Activated naive CD4-positive, alpha-beta T cell treated with anti-CD3 and anti-CD28 coated beads, Interleukin-2, amount 10 ng/mL, durations not matched to agents 7 days and 5 days (primary cell): Measurements from ENCODE around the gene CFAP206.

ENCODE experiments used
- CTCF ChIA-PET: fragments of 350-600 bp; sonication (Branson Sonifier 250); formaldehyde crosslinking; loops from one replicate; lab custom pipeline; 2021; ENCODE audit warnings: antibody characterized with exemption; lab: Charles Lee
- DNase-seq: peaks from one replicate; pipeline ENCODE4 v3.0.0-alpha.2; 2020
- H3K27ac Mint-ChIP-seq: one replicate; pipeline ENCODE4 v1.8.0; 2021; ENCODE audit warnings: mild to moderate bottlenecking, moderate library complexity, mixed read lengths
- H3K27me3 Mint-ChIP-seq: one replicate; pipeline ENCODE4 v1.8.0; 2021; ENCODE audit warnings: mild to moderate bottlenecking, mixed read lengths
- H3K36me3 Mint-ChIP-seq: one replicate; pipeline ENCODE4 v1.8.0; 2021; ENCODE audit warnings: mixed read lengths
- H3K4me1 Mint-ChIP-seq: one replicate; pipeline ENCODE4 v1.8.0; 2021; ENCODE audit warnings: mixed read lengths
- H3K4me3 Mint-ChIP-seq: one replicate; pipeline ENCODE4 v1.8.0; 2021; ENCODE audit warnings: mild to moderate bottlenecking, moderate library complexity, mixed read lengths
- H3K9me3 Mint-ChIP-seq: one replicate; pipeline ENCODE4 v1.8.0; 2021; ENCODE audit warnings: mixed read lengths

CFAP206 gene

GRCh38 chr6:87395431-87395830 lies 12.3 kb upstream of the CFAP206 start:
- no peak for DNase-seq
- H3K9me3 Mint-ChIP-seq, result no peaks in the 10 kb centered on the region
- H3K27me3 Mint-ChIP-seq, result no peaks in the 10 kb centered on the region
- CTCF ChIA-PET, result no interaction called here
- no peak overlapping the region for H3K27ac Mint-ChIP-seq
- H3K4me3 Mint-ChIP-seq, result no peak overlapping the region
- no peaks in the 10 kb centered on the region for H3K36me3 Mint-ChIP-seq
- H3K4me1 Mint-ChIP-seq, result no peaks in the 10 kb centered on the region

DNA sequence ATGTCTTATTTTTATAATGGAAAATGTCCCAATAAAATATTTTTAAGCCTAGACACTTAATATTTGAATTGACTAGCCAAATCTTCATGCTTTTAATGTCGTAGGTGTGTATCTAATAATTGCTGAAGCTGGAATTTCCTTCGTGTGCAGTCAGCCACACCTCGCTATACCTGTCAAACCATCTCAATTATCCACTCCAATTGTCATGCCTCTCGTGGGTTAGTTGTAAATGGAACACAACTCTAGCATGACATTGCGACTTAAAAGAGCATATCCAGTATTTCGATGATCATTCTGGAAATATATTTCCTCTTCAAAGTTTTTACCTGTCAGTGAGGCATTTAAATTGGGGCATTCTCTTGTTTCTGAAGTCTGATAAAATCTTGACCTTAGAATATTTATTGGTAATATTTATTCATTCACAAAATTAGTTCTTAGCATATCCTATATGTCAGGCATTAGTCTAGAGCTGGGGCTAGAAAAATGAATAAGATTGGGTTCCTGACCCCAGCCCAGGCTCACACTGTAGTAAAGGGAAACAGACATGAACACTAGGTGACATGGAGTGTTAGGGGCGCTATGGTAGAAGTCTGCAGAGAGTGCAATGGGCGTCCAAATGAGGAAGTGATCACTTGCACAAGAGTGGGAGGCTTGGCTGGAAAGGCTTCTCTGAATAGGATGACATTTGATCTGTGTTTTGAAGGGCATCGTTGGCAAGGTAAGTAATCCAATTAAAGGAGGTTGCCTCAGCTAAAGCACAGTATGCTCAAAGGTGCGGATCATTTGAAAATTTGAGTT lies 11.0 kb upstream of the CFAP206 start:
- Mint-ChIP-seq H3K27me3 (no peaks in the 10 kb centered on the region), H3K27ac (no peak overlapping the region), H3K4me3 (no peak overlapping the region), H3K9me3 (no peaks in the 10 kb centered on the region), H3K4me1 (no peaks in the 10 kb centered on the region), H3K36me3 (no peaks in the 10 kb centered on the region)
- DNase-seq, result no peak
- CTCF ChIA-PET, result no interaction called here

DNA sequence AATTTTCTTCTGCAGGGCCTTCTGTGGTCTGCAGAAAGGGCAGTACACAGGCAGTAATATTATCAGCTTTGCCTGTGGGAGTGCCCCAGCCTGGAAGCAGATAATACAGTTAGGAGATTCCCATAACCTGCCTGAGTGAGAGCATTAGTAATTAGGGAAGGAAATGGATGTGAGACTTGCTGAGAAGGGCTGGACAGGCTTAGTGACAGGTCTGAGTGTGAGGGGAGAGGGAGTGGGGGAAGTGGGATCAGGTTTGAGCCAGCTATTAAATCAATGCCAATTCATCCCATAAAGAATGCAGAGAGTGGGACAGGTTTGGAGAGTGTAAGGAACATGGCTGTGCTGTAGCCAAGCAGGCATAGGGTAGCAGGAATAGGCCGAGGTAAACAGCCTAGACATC lies 10.1 kb upstream of the CFAP206 start:
- Mint-ChIP-seq H3K27ac (no peak overlapping the region), H3K27me3 (no peaks in the 10 kb centered on the region), H3K9me3 (no peaks in the 10 kb centered on the region), H3K4me1 (no peaks in the 10 kb centered on the region), H3K36me3 (no peaks in the 10 kb centered on the region), H3K4me3 (no peak overlapping the region)
- CTCF ChIA-PET, result no interaction called here
- DNase-seq, result no peak

DNA sequence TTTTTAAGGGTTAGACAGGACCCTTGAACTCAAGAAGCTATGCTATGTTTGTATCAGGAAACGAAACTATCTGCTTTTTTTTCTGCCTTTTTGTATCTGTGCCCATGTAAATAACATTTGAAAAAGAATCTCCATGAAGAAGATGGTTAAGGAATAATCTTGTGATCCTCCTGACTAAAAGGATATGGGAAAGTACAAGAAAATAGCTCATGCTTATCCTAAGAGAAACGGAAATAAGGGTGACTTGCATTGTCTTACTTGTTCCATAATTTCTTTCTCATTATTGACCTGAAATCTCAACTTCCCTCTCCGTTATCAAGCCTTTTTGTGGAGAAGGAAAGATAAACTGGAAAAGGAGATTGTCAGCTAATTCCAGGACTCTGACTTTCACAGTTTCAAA lies 5.9 kb upstream of the CFAP206 start:
- Mint-ChIP-seq H3K4me3 (no peak overlapping the region), H3K4me1 (no peaks in the 10 kb centered on the region), H3K27me3 (no peaks in the 10 kb centered on the region), H3K27ac (no peak overlapping the region), H3K36me3 (no peaks in the 10 kb centered on the region), H3K9me3 (no peaks in the 10 kb centered on the region)
- CTCF ChIA-PET, result interaction anchor here (1.6 kb wide), 1 partner anchor 9 kb away, joined by 6 read pairs; no protein-coding TSS in a partner anchor
- DNase-seq, result no peak

- no peak for DNase-seq
- Mint-ChIP-seq H3K4me3 (peak overlapping the region; percentile 76), H3K27ac (no peak overlapping the region), H3K9me3 (no peaks in the 10 kb centered on the region), H3K4me1 (peaks cover 11% of the 10 kb centered on the region), H3K27me3 (peaks cover 19% of the 10 kb centered on the region), H3K36me3 (no peaks in the 10 kb centered on the region)
- CTCF ChIA-PET, result interaction anchor here (1.4 to 1.7 kb wide), 2 partner anchors 8 to 14 kb away, joined by 4 to 7 read pairs; no protein-coding TSS in a partner anchor
Measured at GRCh38 chr6:87407561-87407900, 241 bp upstream of the CFAP206 start.

- CTCF ChIA-PET, result interaction anchor here (1.2 to 1.7 kb wide), 3 partner anchors 10 to 269 kb away, joined by 4 to 7 read pairs (median 5); no protein-coding TSS in a partner anchor
- Mint-ChIP-seq H3K4me1 (peaks cover 11% of the 10 kb centered on the region), H3K27ac (peak overlapping the region; percentile 75), H3K36me3 (no peaks in the 10 kb centered on the region), H3K4me3 (peak overlapping the region; percentile 76), H3K27me3 (peaks cover 19% of the 10 kb centered on the region), H3K9me3 (no peaks in the 10 kb centered on the region)
- no peak for DNase-seq
Measured at GRCh38 chr6:87408721-87409155, 966 bp downstream of the CFAP206 start.

- Mint-ChIP-seq H3K27ac (no peak overlapping the region), H3K27me3 (peaks cover 3% of the 10 kb centered on the region), H3K9me3 (no peaks in the 10 kb centered on the region), H3K4me1 (no peaks in the 10 kb centered on the region), H3K36me3 (no peaks in the 10 kb centered on the region), H3K4me3 (no peak overlapping the region)
- DNase-seq, result no peak
- CTCF ChIA-PET, result no interaction called here
Measured at GRCh38 chr6:87419266-87419665, 11.5 kb downstream of the CFAP206 start.

DNA sequence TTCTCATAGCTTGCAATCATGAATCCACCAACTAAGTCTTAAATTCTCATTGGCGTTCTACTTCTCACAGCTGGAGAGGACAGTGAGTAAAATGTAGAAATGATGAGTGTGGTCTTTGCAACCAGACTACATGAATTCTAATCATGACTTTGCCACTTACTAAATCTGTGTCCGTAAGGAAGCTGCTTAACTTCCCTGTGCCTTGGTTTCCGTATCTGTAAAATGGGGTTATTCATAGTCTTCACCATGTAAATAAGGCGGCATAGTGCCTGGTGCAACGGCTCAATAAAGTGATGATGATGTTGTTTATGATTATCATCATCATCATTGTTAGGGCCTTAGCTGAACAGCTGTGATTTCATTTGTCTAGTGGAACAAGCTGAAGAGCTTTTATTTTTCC lies 12.6 kb downstream of the CFAP206 start:
- Mint-ChIP-seq H3K4me1 (no peaks in the 10 kb centered on the region), H3K27me3 (peaks cover 3% of the 10 kb centered on the region), H3K9me3 (no peaks in the 10 kb centered on the region), H3K36me3 (no peaks in the 10 kb centered on the region), H3K27ac (no peak overlapping the region), H3K4me3 (no peak overlapping the region)
- no peak for DNase-seq
- CTCF ChIA-PET, result interaction anchor here (0.8 to 1.1 kb wide), 2 partner anchors 27 to 354 kb away, joined by 3 read pairs; no protein-coding TSS in a partner anchor

GRCh38 chr6:87421576-87421975 lies 13.8 kb downstream of the CFAP206 start:
- no peaks in the 10 kb centered on the region for H3K4me1 Mint-ChIP-seq
- no peak overlapping the region for H3K4me3 Mint-ChIP-seq
- CTCF ChIA-PET, result no interaction called here
- H3K27me3 Mint-ChIP-seq, result no peaks in the 10 kb centered on the region
- no peak for DNase-seq
- H3K9me3 Mint-ChIP-seq, result no peaks in the 10 kb centered on the region
- no peak overlapping the region for H3K27ac Mint-ChIP-seq
- H3K36me3 Mint-ChIP-seq, result no peaks in the 10 kb centered on the region

- CTCF ChIA-PET, result no interaction called here
Measured at GRCh38 chr6:87426789-87427188, 19.0 kb downstream of the CFAP206 start.

GRCh38 chr6:87430499-87430898 lies 22.7 kb downstream of the CFAP206 start:
- CTCF ChIA-PET, result no interaction called here
- H3K9me3 Mint-ChIP-seq, result no peaks in the 10 kb centered on the region
- no peak for DNase-seq
- H3K27ac Mint-ChIP-seq, result no peak overlapping the region
- H3K36me3 Mint-ChIP-seq, result no peaks in the 10 kb centered on the region
- H3K4me3 Mint-ChIP-seq, result no peak overlapping the region
- H3K27me3 Mint-ChIP-seq, result peaks cover 9% of the 10 kb centered on the region
- no peaks in the 10 kb centered on the region for H3K4me1 Mint-ChIP-seq

More at GRCh38 chr6:87426789-87427188, 19.0 kb downstream of the CFAP206 start:
- H3K27ac Mint-ChIP-seq, result no peak overlapping the region
- no peak overlapping the region for H3K4me3 Mint-ChIP-seq
- no peaks in the 10 kb centered on the region for H3K36me3 Mint-ChIP-seq
- H3K4me1 Mint-ChIP-seq, result no peaks in the 10 kb centered on the region
- H3K27me3 Mint-ChIP-seq, result peaks cover 9% of the 10 kb centered on the region
- DNase-seq, result no peak
- H3K9me3 Mint-ChIP-seq, result no peaks in the 10 kb centered on the region

- Mint-ChIP-seq H3K9me3 (no peaks in the 10 kb centered on the region), H3K4me1 (no peaks in the 10 kb centered on the region), H3K27ac (no peak overlapping the region), H3K36me3 (no peaks in the 10 kb centered on the region), H3K4me3 (no peak overlapping the region), H3K27me3 (peaks cover 9% of the 10 kb centered on the region)
- CTCF ChIA-PET, result no interaction called here
- DNase-seq, result no peak
Measured at GRCh38 chr6:87431263-87431662, 23.5 kb downstream of the CFAP206 start.

DNA sequence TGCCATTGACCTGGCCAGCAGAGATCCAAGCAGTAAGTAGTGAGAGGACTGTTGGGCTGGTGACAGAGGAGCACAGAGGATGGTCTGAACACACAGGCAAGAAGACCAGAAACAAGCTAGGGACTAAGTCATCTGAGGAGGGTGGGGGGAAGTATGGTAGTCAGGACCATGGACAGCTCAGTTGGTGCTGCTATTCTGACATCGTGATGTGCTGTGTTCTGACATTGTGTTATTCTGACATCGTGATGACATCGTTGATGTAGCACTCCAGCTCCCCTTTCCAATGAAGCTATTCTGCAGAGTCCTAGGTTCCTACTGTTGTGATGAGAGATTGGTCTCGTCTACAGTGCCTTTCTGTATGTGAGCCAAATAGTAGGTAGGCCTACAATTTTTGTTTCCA lies 28.7 kb downstream of the CFAP206 start:
- Mint-ChIP-seq H3K4me3 (no peak overlapping the region), H3K27me3 (no peaks in the 10 kb centered on the region), H3K36me3 (no peaks in the 10 kb centered on the region), H3K4me1 (no peaks in the 10 kb centered on the region), H3K9me3 (peaks cover 1% of the 10 kb centered on the region), H3K27ac (no peak overlapping the region)
- DNase-seq, result peak; percentile 79
- CTCF ChIA-PET, result no interaction called here

DNA sequence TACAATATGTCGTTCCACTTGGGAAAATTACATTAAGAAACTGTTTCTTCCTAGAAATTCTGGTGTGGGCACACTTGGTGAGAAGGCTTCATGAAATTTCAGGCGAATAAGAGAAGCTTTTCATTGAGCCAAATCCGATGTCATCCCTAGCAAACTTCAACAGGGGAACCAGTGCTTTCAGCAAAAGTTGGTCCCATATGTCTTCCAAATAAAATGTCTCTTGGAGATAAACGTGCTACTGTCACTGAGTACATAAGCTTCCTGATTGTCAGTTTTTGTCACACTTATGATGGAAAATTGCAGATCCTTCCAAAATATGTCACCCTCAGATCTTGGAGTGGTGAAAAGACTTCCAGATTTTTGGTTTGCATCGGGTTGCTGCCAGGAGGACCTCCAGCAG lies 33.9 kb downstream of the CFAP206 start:
- Mint-ChIP-seq H3K27ac (no peak overlapping the region), H3K36me3 (no peaks in the 10 kb centered on the region), H3K4me3 (no peak overlapping the region), H3K4me1 (no peaks in the 10 kb centered on the region), H3K9me3 (no peaks in the 10 kb centered on the region), H3K27me3 (no peaks in the 10 kb centered on the region)
- no peak for DNase-seq
- CTCF ChIA-PET, result no interaction called here

- no peak overlapping the region for H3K4me3 Mint-ChIP-seq
- CTCF ChIA-PET, result no interaction called here
- H3K27ac Mint-ChIP-seq, result no peak overlapping the region
- H3K27me3 Mint-ChIP-seq, result no peaks in the 10 kb centered on the region
- DNase-seq, result no peak
- no peaks in the 10 kb centered on the region for H3K9me3 Mint-ChIP-seq
- no peaks in the 10 kb centered on the region for H3K4me1 Mint-ChIP-seq
- no peaks in the 10 kb centered on the region for H3K36me3 Mint-ChIP-seq
Measured at GRCh38 chr6:87444362-87444761, 36.6 kb downstream of the CFAP206 start.
